ENCODE results near the gene SMARCE1. TPM values are rescaled to one million over a fixed set of nuclear protein-coding genes. Genes with fewer than 3 reads are reported as not detected.

SMARCE1 gene
- total and polyA plus RNA-seq, 9 of the 15 experiments (the other 6 are each of a cell fraction or from before 2014, with no cell fraction given) = 64.1 to 142 (median 114) TPM

DNA sequence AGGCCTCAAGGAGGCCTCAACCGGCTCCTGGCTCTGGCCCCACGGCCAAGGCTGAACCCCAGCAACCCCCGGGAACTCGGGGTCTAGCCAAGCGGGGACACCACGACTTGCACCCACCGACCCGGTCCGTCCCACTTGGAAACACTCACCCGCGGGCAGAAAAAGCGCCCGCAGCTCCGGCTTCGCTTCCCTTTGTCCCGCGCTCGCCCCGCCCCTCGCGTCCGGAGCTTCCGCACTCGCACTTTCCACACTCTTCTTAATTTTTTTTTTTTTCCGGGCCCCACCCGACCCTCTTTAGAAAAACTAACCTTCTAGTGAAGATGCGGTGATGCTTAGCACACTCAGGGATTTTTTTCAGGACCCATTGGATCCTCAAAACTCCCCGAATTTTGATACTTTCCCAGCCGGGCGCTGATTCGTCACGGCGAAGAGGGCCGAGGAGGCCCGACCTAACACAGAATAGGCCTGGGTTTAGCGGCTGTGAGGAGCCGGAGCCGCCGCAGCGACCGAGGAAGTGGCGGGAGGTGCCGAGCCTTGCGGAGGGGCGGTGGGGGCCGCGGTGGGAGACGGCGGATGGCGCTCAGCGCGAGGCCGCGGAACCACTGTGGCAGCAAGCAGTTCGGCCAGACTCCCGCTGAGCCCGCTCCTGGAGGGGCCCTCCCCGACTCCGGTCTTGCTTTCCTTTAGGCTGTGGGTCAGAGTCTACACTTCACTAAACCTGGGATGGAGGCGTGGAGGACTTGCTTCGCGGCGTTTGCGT lies at the start of gene SMARCE1 (continued):
- TF ChIP-seq, protein P1, sequence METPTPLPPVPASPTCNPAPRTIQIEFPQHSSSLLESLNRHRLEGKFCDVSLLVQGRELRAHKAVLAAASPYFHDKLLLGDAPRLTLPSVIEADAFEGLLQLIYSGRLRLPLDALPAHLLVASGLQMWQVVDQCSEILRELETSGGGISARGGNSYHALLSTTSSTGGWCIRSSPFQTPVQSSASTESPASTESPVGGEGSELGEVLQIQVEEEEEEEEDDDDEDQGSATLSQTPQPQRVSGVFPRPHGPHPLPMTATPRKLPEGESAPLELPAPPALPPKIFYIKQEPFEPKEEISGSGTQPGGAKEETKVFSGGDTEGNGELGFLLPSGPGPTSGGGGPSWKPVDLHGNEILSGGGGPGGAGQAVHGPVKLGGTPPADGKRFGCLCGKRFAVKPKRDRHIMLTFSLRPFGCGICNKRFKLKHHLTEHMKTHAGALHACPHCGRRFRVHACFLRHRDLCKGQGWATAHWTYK (CRISPR knock-in tag; IDR thresholded peaks at IDR 0.05) = peak; percentile 65; the same call in 1 of the 2 replicates
- TF ChIP-seq, protein P2, sequence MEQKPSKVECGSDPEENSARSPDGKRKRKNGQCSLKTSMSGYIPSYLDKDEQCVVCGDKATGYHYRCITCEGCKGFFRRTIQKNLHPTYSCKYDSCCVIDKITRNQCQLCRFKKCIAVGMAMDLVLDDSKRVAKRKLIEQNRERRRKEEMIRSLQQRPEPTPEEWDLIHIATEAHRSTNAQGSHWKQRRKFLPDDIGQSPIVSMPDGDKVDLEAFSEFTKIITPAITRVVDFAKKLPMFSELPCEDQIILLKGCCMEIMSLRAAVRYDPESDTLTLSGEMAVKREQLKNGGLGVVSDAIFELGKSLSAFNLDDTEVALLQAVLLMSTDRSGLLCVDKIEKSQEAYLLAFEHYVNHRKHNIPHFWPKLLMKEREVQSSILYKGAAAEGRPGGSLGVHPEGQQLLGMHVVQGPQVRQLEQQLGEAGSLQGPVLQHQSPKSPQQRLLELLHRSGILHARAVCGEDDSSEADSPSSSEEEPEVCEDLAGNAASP (IDR thresholded peaks at IDR 0.05) = no peak
- TF ChIP-seq HCFC1 (IDR thresholded peaks at IDR 0.05; ENCODE audit: low read depth, low read length) (peak; percentile 45; the same call in 1 of the 2 replicates), CBFB (CRISPR knock-in tag; IDR thresholded peaks at IDR 0.05) (0 out of 2 replicates have a peak, but pooled peaks have one; percentile 46), ZNF175 (CRISPR knock-in tag; IDR thresholded peaks at IDR 0.05; ENCODE audit: low read depth) (0 out of 2 replicates have a peak, but pooled peaks have one; percentile 81), JUNB (CRISPR knock-in tag; conservative IDR thresholded peaks at IDR 0.05) (no peak), PRDM10 (IDR thresholded peaks at IDR 0.05; ENCODE audit: partially characterized antibody) (no peak), HES1 (IDR thresholded peaks at IDR 0.05; ENCODE audit: low read depth) (no peak), ZNF551 (CRISPR knock-in tag; IDR thresholded peaks at IDR 0.05) (no peak), SP1 (CRISPR knock-in tag; IDR thresholded peaks at IDR 0.05) (peak; percentile 19; the same call in 1 of the 2 replicates), ZZZ3 (IDR thresholded peaks at IDR 0.05) (peak; percentile 90), RREB1 (CRISPR knock-in tag; IDR thresholded peaks at IDR 0.05) (0 out of 2 replicates have a peak, but pooled peaks have one; percentile 34), U2AF2 (optimal IDR thresholded peaks at IDR 0.05; ENCODE audit: low read depth, low read length) (no peak), HDAC8 (tag; IDR thresholded peaks at IDR 0.05) (no peak)
